K562 (cell line): ENCODE results near the gene MPHOSPH9. TPM values are rescaled to one million over a fixed set of nuclear protein-coding genes. Genes with fewer than 3 reads are reported as not detected.

Experiments used
- ATAC-seq: fragments of 200-7000 bp; cut with Tn5 transposase; 3 replicates; pipeline ENCODE4 v1.9.1; 2020; ENCODE audit warnings: moderate library complexity
- BruUV-seq: library from RNA; stranded (reverse); fragments of 400-500 nt; replicated peaks from 2 replicates; lab custom pipeline; 2021; lab: Mats Ljungman, UMichigan
- CTCF ChIA-PET: fragments of 300-600 bp; formaldehyde crosslinking; extraction: SDS; loops from one replicate; lab custom pipeline; 2021; ENCODE audit warnings: low intra/inter-chr PET ratio; lab: Yijun Ruan, JAX
- POLR2A ChIA-PET: fragments of 300-600, 350-650 bp; sonication (Branson Sonifier 250); formaldehyde crosslinking; extraction: SDS; loops from one replicate; lab custom pipeline; 2021; ENCODE audit warnings: antibody characterized with exemption, inconsistent platforms; lab: Yijun Ruan, JAX
- DNase-seq, 4 experiments: peaks; one replicate each; pipeline versions ENCODE4 v3.0.0 to v3.0.0-alpha.2; 2011 to 2018; ENCODE audit warnings: low spot score in 3 of 4, mixed read lengths in 3 of 4; ENCODE audit errors: extremely low read depth in 1 of 4
- FAIRE-seq: peaks from 2 replicates; lab custom pipeline; 2011; peaks lifted over from hg19 to GRCh38; lab: Jason Lieb, UNC
- H2AFZ ChIP-seq: 2 replicates; pipeline ENCODE4 v1.6.0; 2011; ENCODE audit warnings: low read depth, low read length, control low read depth, inconsistent platforms
- H3K27ac ChIP-seq: fragments of 200-600 bp; 3 replicates; pipeline ENCODE4 v1.8.0; 2011; ENCODE audit warnings: low read depth, mild to moderate bottlenecking, control low read depth, inconsistent platforms, low read length, moderate library complexity, mixed read lengths; ENCODE audit errors: extremely low read depth
- H3K27me3 ChIP-seq, 2 experiments: fragments of 300-600 bp in 1 of 2; 2 replicates in 1 of 2; 3 replicates in 1 of 2; pipeline versions ENCODE4 v1.6.0 to v1.8.0; 2011; ENCODE audit warnings: inconsistent platforms in 2 of 2, low read length in 2 of 2, mild to moderate bottlenecking in 1 of 2, mixed read lengths in 1 of 2, moderate library complexity in 1 of 2; ENCODE audit not compliant: control insufficient read depth in 2 of 2, insufficient read depth in 2 of 2
- H3K36me3 ChIP-seq: fragments of 300-600 bp; 3 replicates; pipeline ENCODE4 v1.8.0; 2011; ENCODE audit warnings: mild to moderate bottlenecking, low read length, inconsistent platforms; ENCODE audit not compliant: control insufficient read depth, insufficient read depth
- H3K4me1 ChIP-seq, 2 experiments: fragments of 200-600 bp in 1 of 2; replicated peaks in 1 of 2; 2 replicates in 1 of 2; 3 replicates in 1 of 2; pipeline versions ENCODE4 v1.5.1 to v1.8.0; 2011; ENCODE audit warnings: inconsistent platforms in 2 of 2, low read length in 2 of 2, mild to moderate bottlenecking in 1 of 2, mixed read lengths in 1 of 2, moderate library complexity in 1 of 2; ENCODE audit not compliant: control insufficient read depth in 2 of 2, insufficient read depth in 2 of 2
- H3K4me2 ChIP-seq: 2 replicates; pipeline ENCODE4 v1.6.1; 2011; ENCODE audit warnings: low read length, control low read depth, inconsistent platforms, mixed read lengths; ENCODE audit not compliant: insufficient read depth
- H3K4me3 ChIP-seq: fragments of 200-600 bp; sonication (generic), shearing (Covaris generic); 2 replicates; pipeline ENCODE4 v1.5.1; 2016; ENCODE audit warnings: control low read depth, inconsistent platforms
- H3K79me2 ChIP-seq: fragments of 200-600 bp; 3 replicates; pipeline ENCODE4 v1.8.0; 2011; ENCODE audit warnings: low read length, inconsistent platforms; ENCODE audit not compliant: control insufficient read depth, insufficient read depth
- H3K9ac ChIP-seq, 2 experiments: 2 replicates each; pipeline versions ENCODE4 v1.6.0 to v1.6.1; 2011; ENCODE audit warnings: low read depth in 2 of 2, low read length in 2 of 2, control low read depth in 1 of 2, inconsistent platforms in 1 of 2, mild to moderate bottlenecking in 1 of 2, mixed read lengths in 1 of 2; ENCODE audit not compliant: insufficient read depth in 1 of 2
- H3K9me1 ChIP-seq: one replicate; pipeline ENCODE4 v1.6.0; 2011; ENCODE audit warnings: inconsistent platforms, mild to moderate bottlenecking, low read length, moderate library complexity; ENCODE audit not compliant: control insufficient read depth, insufficient read depth
- H3K9me3 ChIP-seq: replicated peaks from 2 replicates; pipeline ENCODE4 v1.5.1; 2011; ENCODE audit warnings: low read depth, low read length, inconsistent platforms; ENCODE audit not compliant: control insufficient read depth, insufficient read depth
- H4K20me1 ChIP-seq: replicated peaks from 2 replicates; pipeline ENCODE4 v1.6.1; 2011; ENCODE audit warnings: low read length, inconsistent platforms, mixed read lengths; ENCODE audit not compliant: control insufficient read depth, insufficient read depth
- ATF6 ChIP-seq: sonication (generic); formaldehyde crosslinking; IDR thresholded peaks from 2 replicates; pipeline ENCODE4 v1.4.0; 2020; ENCODE audit warnings: mild to moderate bottlenecking, missing genetic modification reagents
- BHLHE40 ChIP-seq: IDR thresholded peaks from 2 replicates; pipeline ENCODE4 v1.6.1; 2011; ENCODE audit warnings: low read length, improper control_type of control experiment
- CHD2 ChIP-seq: IDR thresholded peaks from 2 replicates; pipeline ENCODE4 v1.6.1; 2011; ENCODE audit warnings: low read depth, low read length
- CLOCK ChIP-seq: fragments of 250-450 bp; sonication (Bioruptor Pico); IDR thresholded peaks from 2 replicates; pipeline ENCODE4 v1.4.0; 2020; ENCODE audit warnings: mild to moderate bottlenecking, moderate library complexity, borderline replicate concordance
- CSDE1 ChIP-seq, 2 experiments: fragments of 450-650 bp; IDR thresholded peaks; 2 replicates each; pipeline ENCODE4 v1.6.1; 2016; ENCODE audit warnings: mild to moderate bottlenecking in 1 of 2
- FOXK1 ChIP-seq: sonication (generic); formaldehyde crosslinking; IDR thresholded peaks from 2 replicates; pipeline ENCODE4 v1.8.0; 2022; ENCODE audit warnings: missing genetic modification reagents, mild to moderate bottlenecking, borderline replicate concordance
- GABPA ChIP-seq: fragments of 200-800 bp; sonication (Bioruptor generic); conservative IDR thresholded peaks from 2 replicates; pipeline ENCODE4 v1.6.1; 2016; ENCODE audit warnings: low read depth, missing genetic modification characterization, missing compliant biosample characterization
- HINFP ChIP-seq: fragments of 450-650 bp; conservative IDR thresholded peaks from 2 replicates; pipeline ENCODE4 v1.6.1; 2016; ENCODE audit warnings: missing genetic modification characterization, low read depth, mild to moderate bottlenecking, control low read depth, missing compliant biosample characterization
- HIVEP1 ChIP-seq: fragments of 250-450 bp; sonication (Bioruptor Pico); IDR thresholded peaks from 2 replicates; pipeline ENCODE4 v1.4.0; 2020; ENCODE audit warnings: mild to moderate bottlenecking
- RAD21 ChIP-seq, 2 experiments: fragments of 250-450 bp in 1 of 2; fragments of 450-650 bp in 1 of 2; sonication (Bioruptor Pico) in 1 of 2; formaldehyde crosslinking in 1 of 2; IDR thresholded peaks in 1 of 2; conservative IDR thresholded peaks in 1 of 2; 2 replicates each; pipeline versions ENCODE4 v1.4.0 to v1.8.0; 2020 to 2022; ENCODE audit warnings: mild to moderate bottlenecking in 2 of 2, moderate library complexity in 1 of 2
- RBM34 ChIP-seq: fragments of 200-400 bp; formaldehyde crosslinking; IDR thresholded peaks from 2 replicates; pipeline ENCODE4 v1.6.1; 2018; ENCODE audit warnings: low read length, borderline replicate concordance; ENCODE audit not compliant: insufficient read depth
- ZBTB17 ChIP-seq: fragments of 450-650 bp; formaldehyde crosslinking; IDR thresholded peaks from 2 replicates; pipeline ENCODE4 v1.4.0; 2020; ENCODE audit warnings: mild to moderate bottlenecking
- ZBTB26 ChIP-seq: fragments of 450-650 bp; formaldehyde crosslinking; IDR thresholded peaks from 2 replicates; pipeline ENCODE4 v1.4.0; 2022; ENCODE audit warnings: missing genetic modification characterization
- ZNF143 ChIP-seq: sonication (generic); formaldehyde crosslinking; IDR thresholded peaks from 2 replicates; pipeline ENCODE4 v1.9.0; 2022; ENCODE audit warnings: mild to moderate bottlenecking, missing genetic modification reagents
- ZNF75A ChIP-seq: fragments of 450-650 bp; formaldehyde crosslinking; IDR thresholded peaks from 2 replicates; pipeline ENCODE4 v1.4.0; 2020; ENCODE audit warnings: mild to moderate bottlenecking
- WGBS: fragments of 100-300 bp; shearing (Covaris generic); methylation state at CpG from one replicate; pipeline ENCODE4 v1.1.6; 2016; ENCODE audit warnings: low coverage, mixed read lengths; ENCODE audit not compliant: insufficient coverage; ENCODE audit errors: missing lambda C conversion rate; 5-methylcytosine and 5-hydroxymethylcytosine counted together
- in situ Hi-C: fragments of 300-500 bp; cut with MboI; formaldehyde crosslinking; loops from 4 replicates; pipeline ENCODE4 v1.15.0; 2018; ENCODE audit warnings: inconsistent platforms, mixed read lengths
- intact Hi-C: fragments of 100-400 bp; cut with micrococcal nuclease; formaldehyde crosslinking; loops from 2 replicates; pipeline ENCODE4 v1.14.2; 2022
- polyA plus RNA-seq, 8 experiments: library from polyadenylated mRNA; depleted of rRNA in 4 of 8; stranded (reverse) in 5 of 8; unstranded in 3 of 8; fragments of >200 nt; fragmentation: Nextera tagmentation in 2 of 8; fragmentation: Illumina TruSeq in 1 of 8; extraction: Ambion mirVana in 2 of 8; extraction: Trizol in 1 of 8; gene quantifications; 2 replicates each; pipeline versions ENCODE4 v1.2.1 to v1.2.3, GENCODE V29; 2011 to 2014; ENCODE audit warnings: inconsistent platforms in 1 of 8, missing spikeins in 1 of 8
- total RNA-seq, 7 experiments: library from RNA; depleted of rRNA in 6 of 7; stranded (reverse); fragments of >200 nt in 6 of 7; fragmentation: Illumina TruSeq in 2 of 7; extraction: Trizol in 2 of 7; gene quantifications; 2 replicates each; pipeline versions ENCODE4 v1.2.1 to v1.2.3, GENCODE V29; 2011 to 2021; ENCODE audit warnings: low replicate concordance in 1 of 7

The MPHOSPH9 gene
- total and polyA plus RNA-seq, 9 of the 15 experiments (the other 6 are each of a cell fraction or from before 2014, with no cell fraction given): 14.2 to 103 (median 54.5) TPM

DNA sequence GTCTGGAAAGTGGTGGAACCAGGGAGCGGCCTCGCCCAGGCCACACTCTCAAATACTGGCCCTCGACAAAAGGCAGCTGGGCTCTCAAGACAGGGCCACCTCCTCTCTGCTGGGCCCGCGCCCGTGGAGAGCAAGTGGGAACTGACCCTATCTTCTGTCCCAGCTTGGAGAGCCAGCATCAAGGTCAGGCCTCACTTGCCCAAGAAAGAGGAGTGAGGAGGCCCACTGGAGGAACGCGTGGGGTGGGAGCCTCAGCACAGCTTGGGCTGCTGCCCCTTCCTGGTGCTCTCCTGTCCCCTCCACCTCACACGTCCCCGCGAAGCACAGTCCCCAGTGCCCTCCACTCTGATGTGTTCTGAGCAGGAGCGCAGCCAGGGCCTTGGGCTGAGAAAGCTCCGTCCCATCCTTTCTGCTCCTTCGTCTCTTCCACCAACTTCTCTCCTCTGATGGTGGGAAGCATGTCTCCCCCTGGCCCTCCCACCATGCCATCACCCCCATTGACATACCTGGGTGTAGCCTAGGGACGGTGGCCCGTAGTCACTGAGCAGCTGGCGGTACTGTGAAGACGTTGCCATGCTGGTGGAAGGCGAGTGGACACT is 33.8 kb upstream of the MPHOSPH9 start:
- Histone ChIP-seq H4K20me1 (no peaks in the 10 kb centered on the region), H3K4me1 (peaks cover 6 to 44% of the 10 kb centered on the region in 2 experiments; a peak in 2 of 5 replicates), H3K79me2 (peaks cover 27% of the 10 kb centered on the region), H3K27ac (no peak overlapping the region), H3K27me3 (no peaks in the 10 kb centered on the region), H3K4me2 (no peak overlapping the region), H3K9me3 (no peaks in the 10 kb centered on the region), H3K9ac (peak overlapping the region in 1 of 2 experiments; percentile 78; a peak in 2 of 4 replicates), H3K4me3 (no peak overlapping the region), H3K36me3 (peaks cover 40% of the 10 kb centered on the region; the same call in 2 of the 3 replicates), H2AFZ (no peak overlapping the region), H3K9me1 (no peaks in the 10 kb centered on the region)
- ChIA-PET POLR2A (interaction anchor here (0.6 to 1.3 kb wide), 4 partner anchors 8 to 242 kb away, joined by 3 to 4 read pairs (median 3); no protein-coding TSS in a partner anchor), CTCF (no interaction called here)
- WGBS: 82% methylated on average over 16 of the region's 19 CpGs
- no peak for DNase-seq
- intact Hi-C loops: no loop called here
- no peak for ATAC-seq
- in situ Hi-C loops: no loop called here
- no peak for FAIRE-seq
- BruUV-seq: no TSS peak
- TF ChIP-seq ZBTB26 (CRISPR knock-in tag): no peak
- no peak for TF ChIP-seq CLOCK
- TF ChIP-seq GABPA: no peak
- no peak for TF ChIP-seq RBM34
- no peak for TF ChIP-seq ZNF75A (CRISPR knock-in tag)
- no peak for TF ChIP-seq BHLHE40
- no peak for TF ChIP-seq HINFP (tag)
- no peak for TF ChIP-seq ZNF143 (CRISPR knock-in tag)
- TF ChIP-seq CSDE1 (IDR thresholded peaks at IDR 0.05): no peak
- no peak for TF ChIP-seq FOXK1 (CRISPR knock-in tag)
- no peak for TF ChIP-seq ATF6 (CRISPR knock-in tag)
- TF ChIP-seq HIVEP1 (CRISPR knock-in tag): no peak
- TF ChIP-seq RAD21 (CRISPR knock-in tag; conservative IDR thresholded peaks at IDR 0.05 in 1 of 2, IDR thresholded peaks at IDR 0.05 in 1 of 2): no peak
- no peak for TF ChIP-seq ZBTB17
- no peak for TF ChIP-seq CHD2
